Transverse colon (tissue), 4 donors: ENCODE measurements around the gene PDE4D.

ENCODE experiments used
- EP300 ChIP-seq: sonication (generic); formaldehyde crosslinking; IDR thresholded peaks from one replicate; pipeline ENCODE4 v1.6.1; 2017; ENCODE audit warnings: antibody characterized with exemption, low read depth
- POLR2A ChIP-seq: fragments of 450-650 bp; IDR thresholded peaks from one replicate; pipeline ENCODE4 v1.6.1; 2016; ENCODE audit warnings: antibody characterized with exemption, mild to moderate bottlenecking, moderate library complexity
- POLR2AphosphoS5 ChIP-seq, 3 donors: sonication (generic); formaldehyde crosslinking; IDR thresholded peaks; one replicate each; pipeline ENCODE4 v1.6.1; 2016; ENCODE audit warnings: antibody characterized with exemption in 3 of 3
- TF ChIP-seq, protein P1 (sequence below), 5 experiments: fragments of 200-600 bp in 3 of 5; fragments of 450-650 bp in 2 of 5; sonication (generic) in 3 of 5; IDR thresholded peaks; 1 replicate in 2 of 5; 2 replicates in 3 of 5; pipeline ENCODE4 v1.5.1; 2016 to 2017; ENCODE audit warnings: antibody characterized with exemption in 5 of 5, inconsistent platforms in 3 of 5, mild to moderate bottlenecking in 2 of 5, moderate library complexity in 1 of 5

DNA sequence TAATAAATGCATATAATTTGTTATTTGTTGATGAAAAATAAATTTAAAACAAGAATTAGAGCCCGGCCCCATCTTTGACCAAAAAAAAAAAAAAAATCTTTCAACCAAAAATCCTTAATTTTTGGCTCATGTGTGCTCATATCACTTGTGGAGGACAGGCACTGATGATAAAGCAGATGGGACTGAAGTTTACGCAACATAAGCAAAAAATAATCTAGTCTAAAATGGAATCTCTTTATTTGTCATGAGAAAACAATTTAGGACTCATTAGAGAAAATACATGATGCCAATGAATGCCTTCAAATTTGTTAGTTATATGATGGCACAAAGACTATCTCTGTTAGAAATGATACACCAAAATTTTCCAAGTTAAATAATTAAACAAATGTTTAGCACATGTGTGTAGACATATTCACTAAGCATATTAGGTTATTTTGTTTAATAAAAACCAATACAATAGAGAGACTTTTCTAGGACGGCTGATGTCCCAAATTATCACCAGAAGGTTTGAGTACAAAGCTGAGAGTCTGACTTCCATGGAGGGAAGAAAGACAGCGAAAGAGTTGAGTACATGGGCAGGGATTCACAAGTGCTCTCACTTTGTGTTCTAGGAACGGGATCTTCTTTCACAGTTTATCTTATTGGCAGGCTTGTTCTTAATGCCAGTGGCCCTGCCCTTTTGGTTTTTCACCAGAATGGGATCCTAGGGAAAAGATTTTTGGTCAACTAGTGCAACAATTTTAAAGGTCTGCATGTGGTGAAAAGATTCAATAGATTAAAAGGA lies 689.2 kb downstream of the PDE4D start:
- TF ChIP-seq, protein P1, sequence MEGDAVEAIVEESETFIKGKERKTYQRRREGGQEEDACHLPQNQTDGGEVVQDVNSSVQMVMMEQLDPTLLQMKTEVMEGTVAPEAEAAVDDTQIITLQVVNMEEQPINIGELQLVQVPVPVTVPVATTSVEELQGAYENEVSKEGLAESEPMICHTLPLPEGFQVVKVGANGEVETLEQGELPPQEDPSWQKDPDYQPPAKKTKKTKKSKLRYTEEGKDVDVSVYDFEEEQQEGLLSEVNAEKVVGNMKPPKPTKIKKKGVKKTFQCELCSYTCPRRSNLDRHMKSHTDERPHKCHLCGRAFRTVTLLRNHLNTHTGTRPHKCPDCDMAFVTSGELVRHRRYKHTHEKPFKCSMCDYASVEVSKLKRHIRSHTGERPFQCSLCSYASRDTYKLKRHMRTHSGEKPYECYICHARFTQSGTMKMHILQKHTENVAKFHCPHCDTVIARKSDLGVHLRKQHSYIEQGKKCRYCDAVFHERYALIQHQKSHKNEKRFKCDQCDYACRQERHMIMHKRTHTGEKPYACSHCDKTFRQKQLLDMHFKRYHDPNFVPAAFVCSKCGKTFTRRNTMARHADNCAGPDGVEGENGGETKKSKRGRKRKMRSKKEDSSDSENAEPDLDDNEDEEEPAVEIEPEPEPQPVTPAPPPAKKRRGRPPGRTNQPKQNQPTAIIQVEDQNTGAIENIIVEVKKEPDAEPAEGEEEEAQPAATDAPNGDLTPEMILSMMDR (IDR thresholded peaks at IDR 0.05), result no peak
- TF ChIP-seq POLR2A, result no peak
- TF ChIP-seq POLR2AphosphoS5 (IDR thresholded peaks at IDR 0.05), result no peak
- TF ChIP-seq EP300, result no peak
